Spleen (tissue), 11 donors: ENCODE measurements around the gene MYCN. TPM values are rescaled to one million over a fixed set of nuclear protein-coding genes. Genes with fewer than 3 reads are reported as not detected.

Source experiments
- DNase-seq: peaks from one replicate; pipeline ENCODE4 v3.0.0-alpha.2; 2020
- H3K27ac ChIP-seq, 8 donors: fragments of 200-600 bp; sonication (generic) in 7 of 8; 1 replicate in 4 of 8; 2 replicates in 4 of 8; pipeline versions ENCODE4 v1.5.0 to v1.8.0; 2016 to 2021; ENCODE audit warnings: inconsistent platforms in 4 of 8, mild to moderate bottlenecking in 4 of 8, moderate library complexity in 1 of 8
- H3K27me3 ChIP-seq, 7 donors: fragments of 200-600 bp; sonication (generic) in 6 of 7; replicated peaks in 1 of 7; 1 replicate in 4 of 7; 2 replicates in 3 of 7; pipeline versions ENCODE4 v1.5.0 to v1.8.0; 2016 to 2021; ENCODE audit warnings: inconsistent platforms in 3 of 7, mild to moderate bottlenecking in 1 of 7
- H3K36me3 ChIP-seq, 6 donors: fragments of 200-600 bp; sonication (generic) in 5 of 6; 1 replicate in 4 of 6; 2 replicates in 2 of 6; pipeline versions ENCODE4 v1.5.0 to v1.8.0; 2016 to 2021; ENCODE audit warnings: inconsistent platforms in 2 of 6
- H3K4me1 ChIP-seq, 6 donors: fragments of 200-600 bp; sonication (generic) in 5 of 6; 1 replicate in 3 of 6; 2 replicates in 3 of 6; pipeline versions ENCODE4 v1.5.0 to v1.8.0; 2016 to 2021; ENCODE audit warnings: inconsistent platforms in 3 of 6
- H3K4me3 ChIP-seq, 8 donors: fragments of 200-600 bp; sonication (generic) in 7 of 8; 1 replicate in 4 of 8; 2 replicates in 4 of 8; pipeline versions ENCODE4 v1.5.0 to v1.8.0; 2016 to 2021; ENCODE audit warnings: inconsistent platforms in 4 of 8, mild to moderate bottlenecking in 4 of 8, moderate library complexity in 2 of 8
- H3K9me3 ChIP-seq, 8 donors: fragments of 200-600 bp; sonication (generic) in 7 of 8; 1 replicate in 4 of 8; 2 replicates in 4 of 8; pipeline versions ENCODE4 v1.5.0 to v1.8.0; 2016 to 2021; ENCODE audit warnings: inconsistent platforms in 4 of 8
- POLR2A ChIP-seq, 3 donors: fragments of 450-650 bp; IDR thresholded peaks; one replicate each; pipeline ENCODE4 v1.5.1; 2017; ENCODE audit warnings: antibody characterized with exemption in 3 of 3, mild to moderate bottlenecking in 1 of 3
- POLR2AphosphoS5 ChIP-seq, 3 donors: sonication (generic); formaldehyde crosslinking; IDR thresholded peaks; one replicate each; pipeline ENCODE4 v1.5.1; 2017; ENCODE audit warnings: antibody characterized with exemption in 3 of 3
- WGBS, 5 donors: extraction: QIAGEN DNeasy Blood & Tissue Kit in 3 of 5; methylation state at CpG; one replicate each; pipeline versions ENCODE4 v1.1.5 to v1.1.7; 2013 to 2018; 5-methylcytosine and 5-hydroxymethylcytosine counted together
- intact Hi-C: fragments of 100-400 bp; cut with DNase I; formaldehyde crosslinking; loops from one replicate; pipeline ENCODE4 v1.15.0; 2023; ENCODE audit warnings: low total_unique reads
- polyA plus RNA-seq, 3 donors: library from polyadenylated mRNA; stranded (reverse); fragments of 200-250 nt; gene quantifications; one replicate each; pipeline ENCODE4 v1.2.1, GENCODE V29; 2013
- small RNA-seq, 4 donors: library from RNA; depleted of rRNA; stranded (forward); fragments of <200 nt; gene quantifications; one replicate each; pipeline ENCODE3, GENCODE V24; 2016
- total RNA-seq, 7 donors: library from RNA; depleted of rRNA in 3 of 7; stranded (reverse); fragments of >200 nt in 3 of 7; fragmentation: NEBNext Ultra II Directional in 4 of 7; extraction: Animal tissue kit (Norgen Biotek cat#: 25700) in 4 of 7; gene quantifications; one replicate each; pipeline versions ENCODE4 v1.1.0 to v1.2.1, GENCODE V29; 2016 to 2021
- TF ChIP-seq, protein P1 (sequence below), 11 experiments: fragments of 200-600 bp in 7 of 11; fragments of 450-650 bp in 4 of 11; sonication (generic) in 4 of 11; IDR thresholded peaks in 8 of 11; conservative IDR thresholded peaks in 3 of 11; 1 replicate in 7 of 11; 2 replicates in 4 of 11; pipeline versions ENCODE4 v1.4.0 to v1.8.0; 2016 to 2021; ENCODE audit warnings: antibody characterized with exemption in 11 of 11, inconsistent platforms in 4 of 11, mild to moderate bottlenecking in 1 of 11
- donor health status: healthy with polysubstance abuse.
- donor health status: DM: no; HTN: no; CAD: no; lungs with moderate emphysema.
- donor health status: DM: no; HTN: no; CAD: no.
- donor health status: Bipolar disorder and iron deficiency.
- donor health status: healthy.
- donor health status: DM: no; HTN: no; CAD: no.
- donor health status: DM: yes; HTN: yes; CAD: no.

MYCN gene
- total and polyA plus RNA-seq, 10 donors = 0.03 to 1.3 (median 0.33) TPM; not detected in 2

DNA sequence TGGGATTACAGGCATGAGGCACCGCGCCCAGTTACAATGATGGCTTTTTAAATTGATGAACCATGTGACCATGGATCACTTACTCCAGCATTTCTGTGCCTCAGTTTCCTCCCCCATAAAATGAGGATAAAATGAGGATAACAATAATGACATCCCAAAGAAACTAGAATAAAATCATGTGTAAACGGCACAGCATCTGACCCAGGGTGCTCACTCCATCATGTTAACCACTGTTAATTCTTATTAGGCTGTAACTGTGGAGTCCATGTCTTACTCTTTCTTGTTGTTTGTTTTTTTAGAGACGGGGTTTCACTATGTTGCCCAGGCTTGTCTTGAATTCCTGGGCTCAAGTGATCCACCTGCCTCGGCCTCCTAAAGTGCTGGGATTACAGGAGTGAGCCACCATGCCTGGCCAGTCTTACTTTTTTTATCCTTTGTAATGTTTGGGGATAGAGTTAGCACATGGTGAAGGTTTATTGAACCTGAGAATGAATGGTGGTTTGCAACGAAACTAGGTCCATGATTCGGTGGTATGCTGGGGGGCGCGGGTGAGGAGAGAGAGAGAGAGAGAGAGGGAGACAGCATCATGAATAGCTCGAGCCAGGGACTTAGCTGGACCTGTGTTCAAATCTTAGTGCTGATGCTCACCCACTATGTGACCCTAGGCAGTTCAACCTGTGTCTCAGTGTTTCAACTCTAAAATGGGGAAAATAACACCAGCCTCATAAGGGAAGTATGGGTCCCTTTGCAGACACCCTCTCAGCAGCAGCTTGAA, 52.3 kb downstream of the MYCN start:
- intact Hi-C loops = no loop called here
- no peak for DNase-seq
- Histone ChIP-seq H3K9me3 (no peaks in the 10 kb centered on the region), H3K27me3 (no peaks in the 10 kb centered on the region), H3K27ac (no peak overlapping the region), H3K4me1 (no peaks in the 10 kb centered on the region), H3K36me3 (no peaks in the 10 kb centered on the region), H3K4me3 (no peak overlapping the region)
- WGBS, 5 donors = 85 to 94% (median 88%) methylated on average over 10 of the region's 10 CpGs
- no peak for TF ChIP-seq POLR2AphosphoS5 (IDR thresholded peaks at IDR 0.05)
- no peak for TF ChIP-seq POLR2A (IDR thresholded peaks at IDR 0.05)
- TF ChIP-seq, protein P1, sequence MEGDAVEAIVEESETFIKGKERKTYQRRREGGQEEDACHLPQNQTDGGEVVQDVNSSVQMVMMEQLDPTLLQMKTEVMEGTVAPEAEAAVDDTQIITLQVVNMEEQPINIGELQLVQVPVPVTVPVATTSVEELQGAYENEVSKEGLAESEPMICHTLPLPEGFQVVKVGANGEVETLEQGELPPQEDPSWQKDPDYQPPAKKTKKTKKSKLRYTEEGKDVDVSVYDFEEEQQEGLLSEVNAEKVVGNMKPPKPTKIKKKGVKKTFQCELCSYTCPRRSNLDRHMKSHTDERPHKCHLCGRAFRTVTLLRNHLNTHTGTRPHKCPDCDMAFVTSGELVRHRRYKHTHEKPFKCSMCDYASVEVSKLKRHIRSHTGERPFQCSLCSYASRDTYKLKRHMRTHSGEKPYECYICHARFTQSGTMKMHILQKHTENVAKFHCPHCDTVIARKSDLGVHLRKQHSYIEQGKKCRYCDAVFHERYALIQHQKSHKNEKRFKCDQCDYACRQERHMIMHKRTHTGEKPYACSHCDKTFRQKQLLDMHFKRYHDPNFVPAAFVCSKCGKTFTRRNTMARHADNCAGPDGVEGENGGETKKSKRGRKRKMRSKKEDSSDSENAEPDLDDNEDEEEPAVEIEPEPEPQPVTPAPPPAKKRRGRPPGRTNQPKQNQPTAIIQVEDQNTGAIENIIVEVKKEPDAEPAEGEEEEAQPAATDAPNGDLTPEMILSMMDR (IDR thresholded peaks at IDR 0.05 in 8 of 11, conservative IDR thresholded peaks at IDR 0.05 in 3 of 11) = no peak

DNA sequence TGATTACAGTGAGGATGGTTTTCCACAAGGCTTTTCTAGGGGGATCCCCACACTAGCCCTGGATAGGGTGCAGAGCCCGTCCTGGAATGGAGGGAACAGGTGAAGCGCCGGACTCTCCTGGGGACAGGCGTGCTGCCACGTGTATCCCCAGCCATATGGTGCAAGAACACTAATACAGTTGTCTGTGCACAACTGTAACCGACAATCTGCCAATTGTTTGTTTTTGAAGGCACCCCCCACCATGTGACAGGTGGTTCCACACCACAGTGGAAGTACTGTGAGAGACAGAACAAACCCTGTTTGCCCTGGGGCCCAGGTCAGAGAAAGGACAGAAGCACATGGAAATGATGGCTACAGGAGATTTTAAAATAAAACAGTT, 52.9 kb downstream of the MYCN start:
- DNase-seq = no peak
- Histone ChIP-seq H3K9me3 (no peaks in the 10 kb centered on the region), H3K27ac (no peak overlapping the region), H3K4me3 (no peak overlapping the region), H3K36me3 (no peaks in the 10 kb centered on the region), H3K4me1 (no peaks in the 10 kb centered on the region), H3K27me3 (no peaks in the 10 kb centered on the region)
- TF ChIP-seq POLR2A (IDR thresholded peaks at IDR 0.05) (no peak), POLR2AphosphoS5 (IDR thresholded peaks at IDR 0.05) (no peak)
- TF ChIP-seq, protein P1 (IDR thresholded peaks at IDR 0.05 in 8 of 11, conservative IDR thresholded peaks at IDR 0.05 in 3 of 11) = no peak
- intact Hi-C loops = no loop called here
- WGBS, 5 donors = 79 to 94% (median 88%) methylated on average over 6 of the region's 6 CpGs

DNA sequence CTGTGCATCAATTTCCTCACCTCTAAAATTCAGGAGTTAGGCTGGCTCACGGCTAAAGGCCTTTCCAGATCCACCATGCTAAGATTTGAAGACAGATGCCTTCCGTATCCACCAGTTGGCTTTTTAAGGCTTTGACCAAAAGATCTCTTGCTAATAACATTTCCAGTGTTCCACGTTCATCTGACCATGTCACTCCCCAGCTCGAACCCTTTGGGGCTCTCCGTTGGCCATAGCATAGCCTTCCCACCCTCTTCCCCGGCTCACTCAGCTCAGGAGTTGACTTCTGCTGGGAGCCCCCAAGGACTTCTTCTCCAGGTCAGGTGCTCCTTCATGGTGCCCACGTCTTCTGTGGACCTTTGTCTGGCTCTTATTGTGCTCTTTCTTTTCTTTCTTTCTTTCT, 53.3 kb downstream of the MYCN start:
- no peak for TF ChIP-seq POLR2AphosphoS5 (IDR thresholded peaks at IDR 0.05)
- no peak overlapping the region for H3K4me3 ChIP-seq
- 88 to 94% (median 90%) methylated on average over 7 of the region's 7 CpGs for WGBS, 5 donors
- H3K27ac ChIP-seq = no peak overlapping the region
- no peak for DNase-seq
- H3K9me3 ChIP-seq = no peaks in the 10 kb centered on the region
- H3K4me1 ChIP-seq = no peaks in the 10 kb centered on the region
- intact Hi-C loops = no loop called here
- H3K36me3 ChIP-seq = no peaks in the 10 kb centered on the region
- no peaks in the 10 kb centered on the region for H3K27me3 ChIP-seq

DNA sequence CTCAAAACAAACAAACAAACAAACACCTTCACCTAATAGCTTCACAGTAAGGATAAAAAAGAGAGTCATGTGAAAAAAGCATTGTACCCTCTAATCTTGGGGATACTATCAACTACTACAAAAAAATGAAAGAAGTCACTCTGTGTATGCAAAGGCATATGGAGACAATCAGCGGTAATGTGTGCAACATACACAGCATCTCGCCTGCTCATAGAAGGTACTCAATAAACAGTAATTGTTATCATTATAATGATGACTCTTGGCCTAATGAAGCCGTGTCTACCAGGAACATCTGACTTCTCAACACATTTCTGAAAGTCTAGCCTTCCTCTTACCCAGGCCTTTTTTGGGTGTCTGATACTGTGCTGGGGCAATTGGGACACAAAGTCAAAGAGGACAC, 55.3 kb downstream of the MYCN start:
- no peak overlapping the region for H3K4me3 ChIP-seq
- WGBS, 5 donors = 89 to 96% (median 93%) methylated on average over 3 of the region's 3 CpGs
- DNase-seq = no peak
- no peaks in the 10 kb centered on the region for H3K9me3 ChIP-seq
- H3K27ac ChIP-seq = no peak overlapping the region
- no peaks in the 10 kb centered on the region for H3K36me3 ChIP-seq
- H3K4me1 ChIP-seq = no peaks in the 10 kb centered on the region
- TF ChIP-seq POLR2AphosphoS5 (IDR thresholded peaks at IDR 0.05) = no peak
- TF ChIP-seq, protein P1 (IDR thresholded peaks at IDR 0.05 in 8 of 11, conservative IDR thresholded peaks at IDR 0.05 in 3 of 11) = no peak
- H3K27me3 ChIP-seq = no peaks in the 10 kb centered on the region
- intact Hi-C loops = no loop called here

Small RNA genes lying within 50 kb of the gene (small RNA-seq; reads per million reads assigned to genes)
- 0 reads per million in 4 donors for gene RF01210
- gene RN7SL104P = 0 reads per million in 4 donors
